ENCODE measurements around the gene CCDC177.

CCDC177 gene

DNA sequence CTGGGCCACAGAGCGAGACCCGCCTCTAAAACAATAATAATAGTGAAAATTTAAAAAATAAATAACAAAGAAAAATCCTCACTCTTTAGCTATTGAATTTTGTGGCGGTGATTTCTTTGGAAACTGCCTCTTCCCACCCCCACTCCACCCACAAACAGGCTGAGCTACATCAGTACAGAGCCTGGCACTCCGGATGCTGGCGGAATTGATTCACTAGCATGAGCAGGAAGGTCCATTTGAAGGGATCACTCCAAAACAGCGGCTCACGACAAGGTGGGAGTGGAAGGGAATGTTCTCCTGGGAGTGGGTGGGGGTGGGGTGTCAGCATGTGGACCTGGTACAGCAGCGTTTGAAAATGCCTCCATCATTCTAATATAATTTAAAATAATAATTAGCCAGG is 26.1 kb downstream of the CCDC177 start:
- TF ChIP-seq CTCF (IDR thresholded peaks at IDR 0.05; ENCODE audit: low read depth, low read length): no peak
- no peak overlapping the region for H3K4me3 ChIP-seq (ENCODE audit: low read depth, low read length)

- TF ChIP-seq CTCF (IDR thresholded peaks at IDR 0.05; ENCODE audit: low read depth, low read length): peak; percentile 60
- no peak overlapping the region for H3K4me3 ChIP-seq (ENCODE audit: low read depth, low read length)
Observed at GRCh38 chr14:69547701-69548348, 26.8 kb downstream of the CCDC177 start.

- H3K4me3 ChIP-seq (ENCODE audit: low read depth, low read length): no peak overlapping the region
- no peak for TF ChIP-seq CTCF (IDR thresholded peaks at IDR 0.05; ENCODE audit: low read depth, low read length)
Observed at GRCh38 chr14:69543341-69544115, 31.1 kb downstream of the CCDC177 start.

GRCh38 chr14:69542311-69542710 is 32.4 kb downstream of the CCDC177 start:
- TF ChIP-seq CTCF (IDR thresholded peaks at IDR 0.05; ENCODE audit: low read depth, low read length): no peak

GRCh38 chr14:69540654-69541335 is 33.9 kb downstream of the CCDC177 start:
- H3K4me3 ChIP-seq (ENCODE audit: low read depth, low read length): no peak overlapping the region
- no peak for TF ChIP-seq CTCF (IDR thresholded peaks at IDR 0.05; ENCODE audit: low read depth, low read length)

More at GRCh38 chr14:69542311-69542710, 32.4 kb downstream of the CCDC177 start:
- H3K4me3 ChIP-seq (ENCODE audit: low read depth, low read length): no peak overlapping the region

- no peak for TF ChIP-seq CTCF (IDR thresholded peaks at IDR 0.05; ENCODE audit: low read depth, low read length)
- H3K4me3 ChIP-seq (ENCODE audit: low read depth, low read length): no peak overlapping the region
Observed at GRCh38 chr14:69539631-69540410, 34.9 kb downstream of the CCDC177 start.
